OCI-LY7 (cell line): Measurements from ENCODE around the gene JAZF1. TPM values are rescaled to one million over a fixed set of nuclear protein-coding genes. Genes with fewer than 3 reads are reported as not detected.

Experiments
- BruUV-seq: library from RNA; stranded (reverse); fragments of 400-500 nt; replicated peaks from 2 replicates; lab custom pipeline; 2021; lab: Mats Ljungman, UMichigan
- CTCF ChIA-PET: fragments of 300-600 bp; sonication (Branson Sonifier 250); formaldehyde crosslinking; loops from one replicate; lab custom pipeline; 2022; ENCODE audit warnings: antibody characterized with exemption; ENCODE audit not compliant: unreplicated experiment; lab: Charles Lee
- POLR2A ChIA-PET: fragments of 300-600 bp; sonication (Branson Sonifier 250); formaldehyde crosslinking; loops from one replicate; lab custom pipeline; 2022; ENCODE audit warnings: antibody characterized with exemption; lab: Charles Lee
- DNase-seq: peaks from one replicate; pipeline ENCODE4 v3.0.0-alpha.2; 2015; ENCODE audit warnings: low spot score
- H2AFZ ChIP-seq: fragments of 200-600 bp; sonication (generic), shearing (Covaris generic); 2 replicates; pipeline ENCODE4 v1.6.1; 2014; ENCODE audit warnings: mild to moderate bottlenecking, antibody characterized with exemption, low read length, moderate library complexity
- H3K27ac ChIP-seq: fragments of 200-600 bp; sonication (generic); 2 replicates; pipeline ENCODE4 v1.5.1; 2014; ENCODE audit warnings: mixed run types, low read depth, mild to moderate bottlenecking, moderate library complexity, low read length, inconsistent platforms; ENCODE audit not compliant: poor library complexity, severe bottlenecking
- H3K36me3 ChIP-seq: fragments of 200-600 bp; sonication (generic); 2 replicates; pipeline ENCODE4 v1.6.1; 2014; ENCODE audit warnings: mild to moderate bottlenecking, antibody characterized with exemption, low read length, moderate library complexity, mixed read lengths; ENCODE audit not compliant: insufficient read depth
- H3K4me1 ChIP-seq: fragments of 200-600 bp; sonication (generic); 2 replicates; pipeline ENCODE4 v1.5.1; 2014; ENCODE audit warnings: mild to moderate bottlenecking, low read length; ENCODE audit not compliant: insufficient read depth, poor library complexity, severe bottlenecking
- H3K4me2 ChIP-seq: fragments of 200-600 bp; sonication (generic); 2 replicates; pipeline ENCODE4 v1.6.1; 2014; ENCODE audit warnings: mild to moderate bottlenecking, low read length
- H3K4me3 ChIP-seq: fragments of 200-600 bp; sonication (generic); 2 replicates; pipeline ENCODE4 v1.5.1; 2014; ENCODE audit warnings: mild to moderate bottlenecking, low read depth, low read length; ENCODE audit not compliant: poor library complexity, severe bottlenecking
- H3K79me2 ChIP-seq: fragments of 200-600 bp; sonication (generic); 2 replicates; pipeline ENCODE4 v1.6.1; 2016; ENCODE audit warnings: low read depth, mild to moderate bottlenecking, low read length, moderate library complexity, mixed read lengths; ENCODE audit not compliant: insufficient read depth
- H3K9me2 ChIP-seq: fragments of 200-600 bp; sonication (generic); 2 replicates; pipeline ENCODE4 v1.6.1; 2016; ENCODE audit warnings: mild to moderate bottlenecking, low read length, mixed read lengths; ENCODE audit not compliant: insufficient read depth
- H3K9me3 ChIP-seq: fragments of 200-600 bp; sonication (generic); 2 replicates; pipeline ENCODE4 v1.6.1; 2014; ENCODE audit warnings: mild to moderate bottlenecking, mixed run types, low read length, mixed read lengths
- H4K20me1 ChIP-seq: fragments of 200-600 bp; sonication (generic); 2 replicates; pipeline ENCODE4 v1.6.1; 2014; ENCODE audit warnings: mild to moderate bottlenecking, antibody characterized with exemption, low read length, moderate library complexity, mixed read lengths; ENCODE audit not compliant: insufficient read depth
- CTCF ChIP-seq: fragments of 200-600 bp; sonication (generic); conservative IDR thresholded peaks from 2 replicates; pipeline ENCODE4 v1.5.1; 2014; ENCODE audit warnings: mild to moderate bottlenecking, antibody characterized with exemption, low read length, moderate library complexity, mixed read lengths
- EZH2phosphoT487 ChIP-seq: fragments of 200-600 bp; sonication (generic); IDR thresholded peaks from 2 replicates; pipeline ENCODE4 v1.6.1; 2018; ENCODE audit warnings: low read depth, borderline replicate concordance, mild to moderate bottlenecking, mixed run types, antibody characterized with exemption, low read length, moderate library complexity, mixed read lengths
- intact Hi-C: fragments of 100-400 bp; cut with micrococcal nuclease; formaldehyde crosslinking; loops from one replicate; pipeline ENCODE4 v1.10.0; 2022; ENCODE audit not compliant: unreplicated experiment
- total RNA-seq, 2 experiments: library from RNA; depleted of rRNA in 1 of 2; stranded (reverse); fragments of >200 nt in 1 of 2; shearing (Covaris generic) in 1 of 2; gene quantifications; 2 replicates each; pipeline ENCODE4 v1.2.3, GENCODE V29; 2014 to 2022

JAZF1 gene
- total RNA-seq, 2 experiments from 2014 or later: 6.3 to 25.0 TPM

GRCh38 chr7:27972276-27972675 lies 208.3 kb downstream of the JAZF1 start:
- H4K20me1 ChIP-seq: no peaks in the 10 kb centered on the region
- no peak overlapping the region for H3K4me2 ChIP-seq
- CTCF ChIA-PET: no interaction called here
- no peaks in the 10 kb centered on the region for H3K9me3 ChIP-seq
- no peaks in the 10 kb centered on the region for H3K9me2 ChIP-seq
- intact Hi-C loops: no loop called here
- no peaks in the 10 kb centered on the region for H3K79me2 ChIP-seq
- no peak overlapping the region for H3K4me3 ChIP-seq
- H3K36me3 ChIP-seq: no peaks in the 10 kb centered on the region
- BruUV-seq: no TSS peak
- H2AFZ ChIP-seq: no peak overlapping the region
- no peaks in the 10 kb centered on the region for H3K4me1 ChIP-seq
- no peak overlapping the region for H3K27ac ChIP-seq
- no peak for TF ChIP-seq CTCF
- TF ChIP-seq EZH2phosphoT487: no peak
- DNase-seq: no peak
- POLR2A ChIA-PET: no interaction called here

GRCh38 chr7:27971171-27971812 lies 209.3 kb downstream of the JAZF1 start:
- H3K4me3 ChIP-seq: no peak overlapping the region
- ChIA-PET POLR2A (interaction anchor here (0.5 kb wide), 1 partner anchor 333 kb away, joined by 3 read pairs; no protein-coding TSS in a partner anchor), CTCF (no interaction called here)
- no peak for DNase-seq
- intact Hi-C loops: no loop called here
- H3K4me2 ChIP-seq: no peak overlapping the region
- no peaks in the 10 kb centered on the region for H3K79me2 ChIP-seq
- H2AFZ ChIP-seq: no peak overlapping the region
- H3K4me1 ChIP-seq: peaks cover 7% of the 10 kb centered on the region
- no peaks in the 10 kb centered on the region for H3K9me2 ChIP-seq
- BruUV-seq: no TSS peak
- H4K20me1 ChIP-seq: no peaks in the 10 kb centered on the region
- TF ChIP-seq CTCF: no peak
- no peak for TF ChIP-seq EZH2phosphoT487
- no peaks in the 10 kb centered on the region for H3K36me3 ChIP-seq
- no peak overlapping the region for H3K27ac ChIP-seq
- no peaks in the 10 kb centered on the region for H3K9me3 ChIP-seq

GRCh38 chr7:27970350-27970749 lies 210.2 kb downstream of the JAZF1 start:
- H3K79me2 ChIP-seq: no peaks in the 10 kb centered on the region
- H3K36me3 ChIP-seq: no peaks in the 10 kb centered on the region
- no peaks in the 10 kb centered on the region for H4K20me1 ChIP-seq
- intact Hi-C loops: no loop called here
- no peak overlapping the region for H2AFZ ChIP-seq
- H3K27ac ChIP-seq: no peak overlapping the region
- H3K4me3 ChIP-seq: no peak overlapping the region
- ChIA-PET POLR2A (no interaction called here), CTCF (no interaction called here)
- H3K9me3 ChIP-seq: no peaks in the 10 kb centered on the region
- no peak for DNase-seq
- BruUV-seq: no TSS peak
- no peak overlapping the region for H3K4me2 ChIP-seq
- no peaks in the 10 kb centered on the region for H3K9me2 ChIP-seq
- H3K4me1 ChIP-seq: peaks cover 13% of the 10 kb centered on the region
- no peak for TF ChIP-seq CTCF
- no peak for TF ChIP-seq EZH2phosphoT487
